Tibial nerve (tissue), 3 donors: ENCODE results near the gene FAM162A.

Source experiments
- CTCF ChIP-seq, 5 experiments: fragments of 200-600 bp in 3 of 5; fragments of 450-650 bp in 2 of 5; sonication (generic) in 3 of 5; IDR thresholded peaks; one replicate each; pipeline ENCODE4 v1.5.1; 2016 to 2019; ENCODE audit warnings: antibody characterized with exemption in 5 of 5, mild to moderate bottlenecking in 3 of 5, moderate library complexity in 2 of 5
- POLR2A ChIP-seq, 2 donors: fragments of 450-650 bp; IDR thresholded peaks; one replicate each; pipeline ENCODE4 v1.6.1; 2017; ENCODE audit warnings: antibody characterized with exemption in 2 of 2, mild to moderate bottlenecking in 2 of 2, moderate library complexity in 2 of 2

- TF ChIP-seq CTCF (IDR thresholded peaks at IDR 0.05) (no peak), POLR2A (IDR thresholded peaks at IDR 0.05) (no peak)
Measured at GRCh38 chr3:122415104-122415744, 31.2 kb downstream of the FAM162A start.
